OCI-LY7 (cell line): ENCODE results near the gene CNOT3. TPM values are rescaled to one million over a fixed set of nuclear protein-coding genes. Genes with fewer than 3 reads are reported as not detected.

Experiments
- BruUV-seq: library from RNA; stranded (reverse); fragments of 400-500 nt; replicated peaks from 2 replicates; lab custom pipeline; 2021; lab: Mats Ljungman, UMichigan
- CTCF ChIA-PET: fragments of 300-600 bp; sonication (Branson Sonifier 250); formaldehyde crosslinking; loops from one replicate; lab custom pipeline; 2022; ENCODE audit warnings: antibody characterized with exemption; ENCODE audit not compliant: unreplicated experiment; lab: Charles Lee
- POLR2A ChIA-PET: fragments of 300-600 bp; sonication (Branson Sonifier 250); formaldehyde crosslinking; loops from one replicate; lab custom pipeline; 2022; ENCODE audit warnings: antibody characterized with exemption; lab: Charles Lee
- DNase-seq: peaks from one replicate; pipeline ENCODE4 v3.0.0-alpha.2; 2015; ENCODE audit warnings: low spot score
- H2AFZ ChIP-seq: fragments of 200-600 bp; sonication (generic), shearing (Covaris generic); 2 replicates; pipeline ENCODE4 v1.6.1; 2014; ENCODE audit warnings: mild to moderate bottlenecking, antibody characterized with exemption, low read length, moderate library complexity
- H3K27ac ChIP-seq: fragments of 200-600 bp; sonication (generic); 2 replicates; pipeline ENCODE4 v1.5.1; 2014; ENCODE audit warnings: mixed run types, low read depth, mild to moderate bottlenecking, moderate library complexity, low read length, inconsistent platforms; ENCODE audit not compliant: poor library complexity, severe bottlenecking
- H3K36me3 ChIP-seq: fragments of 200-600 bp; sonication (generic); 2 replicates; pipeline ENCODE4 v1.6.1; 2014; ENCODE audit warnings: mild to moderate bottlenecking, antibody characterized with exemption, low read length, moderate library complexity, mixed read lengths; ENCODE audit not compliant: insufficient read depth
- H3K4me1 ChIP-seq: fragments of 200-600 bp; sonication (generic); 2 replicates; pipeline ENCODE4 v1.5.1; 2014; ENCODE audit warnings: mild to moderate bottlenecking, low read length; ENCODE audit not compliant: insufficient read depth, poor library complexity, severe bottlenecking
- H3K4me2 ChIP-seq: fragments of 200-600 bp; sonication (generic); 2 replicates; pipeline ENCODE4 v1.6.1; 2014; ENCODE audit warnings: mild to moderate bottlenecking, low read length
- H3K4me3 ChIP-seq: fragments of 200-600 bp; sonication (generic); 2 replicates; pipeline ENCODE4 v1.5.1; 2014; ENCODE audit warnings: mild to moderate bottlenecking, low read depth, low read length; ENCODE audit not compliant: poor library complexity, severe bottlenecking
- H3K79me2 ChIP-seq: fragments of 200-600 bp; sonication (generic); 2 replicates; pipeline ENCODE4 v1.6.1; 2016; ENCODE audit warnings: low read depth, mild to moderate bottlenecking, low read length, moderate library complexity, mixed read lengths; ENCODE audit not compliant: insufficient read depth
- H3K9me2 ChIP-seq: fragments of 200-600 bp; sonication (generic); 2 replicates; pipeline ENCODE4 v1.6.1; 2016; ENCODE audit warnings: mild to moderate bottlenecking, low read length, mixed read lengths; ENCODE audit not compliant: insufficient read depth
- H3K9me3 ChIP-seq: fragments of 200-600 bp; sonication (generic); 2 replicates; pipeline ENCODE4 v1.6.1; 2014; ENCODE audit warnings: mild to moderate bottlenecking, mixed run types, low read length, mixed read lengths
- H4K20me1 ChIP-seq: fragments of 200-600 bp; sonication (generic); 2 replicates; pipeline ENCODE4 v1.6.1; 2014; ENCODE audit warnings: mild to moderate bottlenecking, antibody characterized with exemption, low read length, moderate library complexity, mixed read lengths; ENCODE audit not compliant: insufficient read depth
- CTCF ChIP-seq: fragments of 200-600 bp; sonication (generic); conservative IDR thresholded peaks from 2 replicates; pipeline ENCODE4 v1.5.1; 2014; ENCODE audit warnings: mild to moderate bottlenecking, antibody characterized with exemption, low read length, moderate library complexity, mixed read lengths
- EZH2phosphoT487 ChIP-seq: fragments of 200-600 bp; sonication (generic); IDR thresholded peaks from 2 replicates; pipeline ENCODE4 v1.6.1; 2018; ENCODE audit warnings: low read depth, borderline replicate concordance, mild to moderate bottlenecking, mixed run types, antibody characterized with exemption, low read length, moderate library complexity, mixed read lengths
- intact Hi-C: fragments of 100-400 bp; cut with micrococcal nuclease; formaldehyde crosslinking; loops from one replicate; pipeline ENCODE4 v1.10.0; 2022; ENCODE audit not compliant: unreplicated experiment
- total RNA-seq, 2 experiments: library from RNA; depleted of rRNA in 1 of 2; stranded (reverse); fragments of >200 nt in 1 of 2; shearing (Covaris generic) in 1 of 2; gene quantifications; 2 replicates each; pipeline ENCODE4 v1.2.3, GENCODE V29; 2014 to 2022

CNOT3 gene
- total RNA-seq, 2 experiments from 2014 or later: 18.4 to 54.8 TPM

GRCh38 chr19:54201172-54201701 is 63.7 kb downstream of the CNOT3 start:
- ChIA-PET POLR2A (interaction anchor here (0.8 to 2.1 kb wide), 2 partner anchors 10 to 12 kb away, joined by 5 to 8 read pairs; partner anchors contain the start of genes MBOAT7 and TSEN34), CTCF (no interaction called here)
- Histone ChIP-seq H2AFZ (no peak overlapping the region), H3K79me2 (peaks cover 67% of the 10 kb centered on the region), H3K9me2 (no peaks in the 10 kb centered on the region), H3K36me3 (peaks cover 56% of the 10 kb centered on the region), H3K4me2 (peak overlapping the region; percentile 92), H3K4me3 (peak overlapping the region; percentile 84), H3K9me3 (no peaks in the 10 kb centered on the region), H4K20me1 (peaks cover 52% of the 10 kb centered on the region), H3K4me1 (peaks cover 61% of the 10 kb centered on the region), H3K27ac (peak overlapping the region; percentile 80)
- intact Hi-C loops: no loop called here
- TF ChIP-seq EZH2phosphoT487: no peak
- TF ChIP-seq CTCF: no peak
- DNase-seq: no peak
- BruUV-seq: TSS peak; percentile 80

GRCh38 chr19:54201980-54202379 is 64.4 kb downstream of the CNOT3 start:
- CTCF ChIA-PET: no interaction called here
- no peak overlapping the region for H2AFZ ChIP-seq
- H4K20me1 ChIP-seq: peaks cover 60% of the 10 kb centered on the region
- peaks cover 73% of the 10 kb centered on the region for H3K79me2 ChIP-seq
- TF ChIP-seq CTCF: no peak
- TF ChIP-seq EZH2phosphoT487: no peak
- peak; percentile 45 for DNase-seq
- peaks cover 63% of the 10 kb centered on the region for H3K36me3 ChIP-seq
- no peaks in the 10 kb centered on the region for H3K9me2 ChIP-seq
- no peaks in the 10 kb centered on the region for H3K9me3 ChIP-seq
- H3K27ac ChIP-seq: peak overlapping the region; percentile 80
- BruUV-seq: no TSS peak
- POLR2A ChIA-PET: interaction anchor here (2.1 kb wide), 1 partner anchor 12 kb away, joined by 5 read pairs; the partner anchor contains the start of gene MBOAT7
- intact Hi-C loops: no loop called here
- H3K4me3 ChIP-seq: peak overlapping the region; percentile 84
- peaks cover 68% of the 10 kb centered on the region for H3K4me1 ChIP-seq
- peak overlapping the region; percentile 92 for H3K4me2 ChIP-seq

GRCh38 chr19:54203151-54203611 is 65.6 kb downstream of the CNOT3 start:
- Histone ChIP-seq H3K4me3 (peak overlapping the region; percentile 84), H3K27ac (peak overlapping the region; percentile 80), H3K9me3 (no peaks in the 10 kb centered on the region), H2AFZ (no peak overlapping the region), H3K9me2 (no peaks in the 10 kb centered on the region), H3K4me2 (peak overlapping the region; percentile 92), H3K4me1 (peaks cover 77% of the 10 kb centered on the region), H4K20me1 (peaks cover 60% of the 10 kb centered on the region), H3K36me3 (peaks cover 75% of the 10 kb centered on the region), H3K79me2 (peaks cover 74% of the 10 kb centered on the region)
- TF ChIP-seq CTCF (no peak), EZH2phosphoT487 (no peak)
- peak; percentile 47 for DNase-seq
- CTCF ChIA-PET: no interaction called here
- intact Hi-C loops: no loop called here
- no TSS peak for BruUV-seq
- POLR2A ChIA-PET: no interaction called here
